ENCODE measurements around the gene SRP72. TPM values are rescaled to one million over a fixed set of nuclear protein-coding genes. Genes with fewer than 3 reads are reported as not detected.

The SRP72 gene
- total and polyA plus RNA-seq, 2 of the 8 experiments (the other 6 are each of a cell fraction or from before 2014, with no cell fraction given): 37.7 to 144 TPM

DNA sequence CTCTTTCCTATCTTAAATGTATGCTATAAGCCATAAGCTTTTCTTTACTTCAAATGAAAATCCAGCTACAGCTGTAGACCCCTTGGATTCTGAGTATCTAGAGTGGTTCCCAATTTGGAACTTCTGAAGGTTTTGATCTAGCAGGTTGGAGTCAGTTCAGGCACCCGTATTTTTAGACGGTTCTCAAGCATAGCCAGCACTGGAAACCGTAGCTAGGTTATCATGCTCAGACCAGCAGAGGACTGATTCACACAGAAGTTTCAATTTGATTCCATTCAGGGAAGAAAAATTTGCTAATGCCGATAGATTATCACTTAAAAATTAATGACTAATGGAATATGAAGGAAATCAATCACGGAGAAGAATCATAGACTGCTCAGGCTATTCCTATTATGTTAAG lies 43.2 kb upstream of the SRP72 start:
- H4K20me1 ChIP-seq (replicated peaks in 1 of 2; ENCODE audit: control insufficient read depth in 1 of 2, insufficient read depth in 2 of 2, low read length in 2 of 2): peaks cover 8% of the 10 kb centered on the region in 2 experiments
- CTCF ChIA-PET (ENCODE audit: partially characterized antibody): interaction anchor here (0.7 to 2.2 kb wide), 5 partner anchors 10 to 373 kb away, joined by 3 to 16 read pairs (median 4); partner anchors contain the start of genes PAICS and PPAT
- H2BK20ac ChIP-seq (ENCODE audit: low read length): no peak overlapping the region
- no peaks in the 10 kb centered on the region for H3K23me2 ChIP-seq (ENCODE audit: low read depth, low read length)
- no peak overlapping the region for H3K56ac ChIP-seq (replicated peaks; ENCODE audit: insufficient read length, low read depth, low read length)
- H2AK5ac ChIP-seq (ENCODE audit: low read depth, low read length): no peak overlapping the region
- H2AFZ ChIP-seq (ENCODE audit: low read length): no peak overlapping the region
- peaks cover 3 to 8% of the 10 kb centered on the region in 2 experiments; a peak in 2 of 4 replicates for H3K9me3 ChIP-seq (ENCODE audit: insufficient read depth in 2 of 2, low read depth in 1 of 2, low read length in 1 of 2)
- H4K5ac ChIP-seq (ENCODE audit: insufficient read length, low read depth, low read length): no peak overlapping the region
- H2BK15ac ChIP-seq (ENCODE audit: low read length): no peak overlapping the region
- H3K4me2 ChIP-seq (ENCODE audit: insufficient read depth in 1 of 2, low read depth in 2 of 2, low read length in 2 of 2): no peak overlapping the region
- H3K79me2 ChIP-seq (ENCODE audit: control insufficient read depth in 1 of 2, insufficient read depth in 2 of 2, low read length in 2 of 2): peaks cover 18 to 100% of the 10 kb centered on the region in 2 experiments
- no peak overlapping the region for H3K14ac ChIP-seq (ENCODE audit: insufficient read length)
- H3K36me3 ChIP-seq (ENCODE audit: control insufficient read depth in 2 of 4, insufficient read depth in 4 of 4, low read length in 3 of 4): peaks cover 0 to 24% (median 13%) of the 10 kb centered on the region in 4 experiments; a peak in 5 of 8 replicates
- 90% methylated on average over 5 of the region's 5 CpGs; no CpG with 5 or more reads in 1 of the 2 experiments for WGBS, 2 experiments (ENCODE audit: extremely low coverage in 1 of 2, insufficient coverage in 1 of 2, insufficient read length in 1 of 2, insufficient replicate concordance in 2 of 2, low coverage in 1 of 2, low lambda C conversion rate in 2 of 2, missing lambda C conversion rate in 1 of 2)
- no peak overlapping the region for H3K18ac ChIP-seq (ENCODE audit: extremely low read depth, low read length)
- FAIRE-seq: no peak
- H3K4ac ChIP-seq (replicated peaks; ENCODE audit: insufficient read length, low read depth, low read length): no peak overlapping the region
- peaks cover 0 to 4% (median 0%) of the 10 kb centered on the region in 4 experiments; a peak in 2 of 7 replicates for H3K4me1 ChIP-seq (replicated peaks in 1 of 4; ENCODE audit: control insufficient read depth in 3 of 4, insufficient read depth in 4 of 4, low read length in 3 of 4)
- DNase-seq (ENCODE audit: low read depth in 1 of 2, low spot score in 2 of 2): no peak
- no peak overlapping the region for H2BK12ac ChIP-seq (ENCODE audit: low read depth, low read length)
- H4K8ac ChIP-seq (ENCODE audit: extremely low read depth, insufficient read depth, low read length): no peak overlapping the region
- H2BK5ac ChIP-seq (ENCODE audit: low read depth, low read length): no peak overlapping the region
- H2BK120ac ChIP-seq (replicated peaks; ENCODE audit: low read depth, low read length): no peak overlapping the region
- H3K79me1 ChIP-seq (ENCODE audit: low read depth, low read length): peaks cover 3% of the 10 kb centered on the region; the same call in 1 of the 2 replicates
- no peak overlapping the region for H3K27ac ChIP-seq (ENCODE audit: low read depth, low read length)
- H3K4me3 ChIP-seq (ENCODE audit: extremely low read depth in 1 of 4, insufficient read depth in 2 of 4, low read depth in 3 of 4, low read length in 4 of 4): no peak overlapping the region
- H3K9ac ChIP-seq (replicated peaks in 1 of 4; ENCODE audit: extremely low read depth in 1 of 4, low read depth in 3 of 4, low read length in 3 of 4): no peak overlapping the region
- H4K91ac ChIP-seq (replicated peaks; ENCODE audit: insufficient read length, low read length): no peak overlapping the region
- H3K23ac ChIP-seq (ENCODE audit: insufficient read length): no peak overlapping the region
- POLR2A ChIA-PET (ENCODE audit: partially characterized antibody): interaction anchor here (10.3 kb wide), 1 partner anchor 13 kb away, joined by 96 read pairs; the partner anchor contains the start of genes PAICS and PPAT
- no peaks in the 10 kb centered on the region for H3K27me3 ChIP-seq (replicated peaks in 1 of 4; ENCODE audit: control insufficient read depth in 3 of 4, extremely low read depth in 1 of 4, insufficient read depth in 3 of 4, low read length in 3 of 4)
- TF ChIP-seq KDM4A (IDR thresholded peaks at IDR 0.05; ENCODE audit: low read depth, low read length, severe bottlenecking) (no peak), CREB1 (IDR thresholded peaks at IDR 0.05) (no peak), BRCA1 (IDR thresholded peaks at IDR 0.05; ENCODE audit: low read depth, low read length) (no peak), TBP (IDR thresholded peaks at IDR 0.05; ENCODE audit: low read depth, low read length) (no peak), CHD2 (IDR thresholded peaks at IDR 0.05; ENCODE audit: low read length) (no peak), CHD1 (IDR thresholded peaks at IDR 0.05; ENCODE audit: low read depth, low read length) (no peak), SP4 (IDR thresholded peaks at IDR 0.05; ENCODE audit: low read length) (no peak), EP300 (IDR thresholded peaks at IDR 0.05; ENCODE audit: borderline replicate concordance in 1 of 2, low read depth in 2 of 2, low read length in 2 of 2) (no peak), RBBP5 (IDR thresholded peaks at IDR 0.05; ENCODE audit: borderline replicate concordance, low read depth, low read length) (no peak), NANOG (IDR thresholded peaks at IDR 0.05; ENCODE audit: insufficient read depth, low read depth, low read length, poor library complexity, severe bottlenecking) (no peak)
- TF ChIP-seq, protein P1, sequence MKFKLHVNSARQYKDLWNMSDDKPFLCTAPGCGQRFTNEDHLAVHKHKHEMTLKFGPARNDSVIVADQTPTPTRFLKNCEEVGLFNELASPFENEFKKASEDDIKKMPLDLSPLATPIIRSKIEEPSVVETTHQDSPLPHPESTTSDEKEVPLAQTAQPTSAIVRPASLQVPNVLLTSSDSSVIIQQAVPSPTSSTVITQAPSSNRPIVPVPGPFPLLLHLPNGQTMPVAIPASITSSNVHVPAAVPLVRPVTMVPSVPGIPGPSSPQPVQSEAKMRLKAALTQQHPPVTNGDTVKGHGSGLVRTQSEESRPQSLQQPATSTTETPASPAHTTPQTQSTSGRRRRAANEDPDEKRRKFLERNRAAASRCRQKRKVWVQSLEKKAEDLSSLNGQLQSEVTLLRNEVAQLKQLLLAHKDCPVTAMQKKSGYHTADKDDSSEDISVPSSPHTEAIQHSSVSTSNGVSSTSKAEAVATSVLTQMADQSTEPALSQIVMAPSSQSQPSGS (IDR thresholded peaks at IDR 0.05; ENCODE audit: low read length): no peak
- TF ChIP-seq, protein P2, sequence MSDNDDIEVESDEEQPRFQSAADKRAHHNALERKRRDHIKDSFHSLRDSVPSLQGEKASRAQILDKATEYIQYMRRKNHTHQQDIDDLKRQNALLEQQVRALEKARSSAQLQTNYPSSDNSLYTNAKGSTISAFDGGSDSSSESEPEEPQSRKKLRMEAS (IDR thresholded peaks at IDR 0.05): no peak
